HG03103 (cell line): Measurements from ENCODE around the gene DCP1A.
"Not testable (repeated sequence)": the region's sequence is repeated elsewhere in the genome, so short reads cannot be mapped to it uniquely, and the experiment has no call there.

Experiments used
- ATAC-seq: cut with Tn5 transposase; IDR thresholded peaks from one replicate; pipeline ENCODE4 v1.9.1; 2021; ENCODE audit warnings: low read depth; ENCODE audit not compliant: unreplicated experiment

DCP1A gene

DNA sequence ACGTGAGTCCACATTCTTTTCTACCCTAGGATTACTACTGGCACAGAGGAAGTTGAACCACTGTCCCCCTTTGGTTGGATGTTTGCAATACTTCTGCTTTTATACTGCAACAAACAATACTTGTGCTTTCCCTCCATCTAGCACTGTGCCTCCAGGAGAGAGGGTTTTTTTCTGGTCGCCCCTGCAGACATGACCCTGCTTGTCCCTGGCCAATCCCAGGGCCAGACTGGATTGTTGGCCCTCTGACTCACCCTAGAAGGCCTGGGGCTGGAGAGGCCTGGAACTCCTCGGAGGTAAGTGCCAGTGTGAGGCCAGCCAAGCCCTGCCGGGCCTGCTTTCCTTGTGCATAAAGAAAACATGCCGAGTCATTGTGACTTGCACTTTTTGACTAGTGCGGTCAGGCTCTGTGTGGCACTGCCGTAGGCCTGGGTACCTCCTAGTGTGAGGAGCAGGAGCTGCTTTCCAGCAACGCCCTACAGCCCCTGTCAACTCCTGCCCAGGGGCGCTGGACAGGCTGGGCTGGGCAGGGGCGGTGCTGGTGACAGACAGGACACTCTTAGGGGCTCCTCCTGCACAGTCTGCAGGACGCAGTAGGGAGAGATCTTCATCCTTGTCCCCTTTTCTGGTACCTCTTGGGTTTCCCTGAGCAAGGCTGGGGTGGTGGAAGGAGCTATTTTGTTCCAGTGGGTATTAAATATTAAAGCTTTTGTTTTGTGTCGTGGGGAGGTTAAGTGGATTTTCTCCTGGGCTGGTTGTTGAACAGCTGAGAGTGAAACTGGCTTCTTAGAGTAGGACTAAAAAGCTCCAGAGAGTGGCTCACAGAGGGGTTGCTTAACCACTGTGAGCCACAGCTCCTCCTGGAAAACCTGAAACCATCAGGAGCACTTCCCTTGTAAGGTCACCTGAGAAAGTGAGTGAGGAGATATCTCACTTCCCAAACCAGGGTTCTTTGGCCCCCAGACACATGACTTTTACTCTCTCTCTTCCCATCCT, 77.2 kb downstream of the DCP1A start:
- ATAC-seq, result no peak

DNA sequence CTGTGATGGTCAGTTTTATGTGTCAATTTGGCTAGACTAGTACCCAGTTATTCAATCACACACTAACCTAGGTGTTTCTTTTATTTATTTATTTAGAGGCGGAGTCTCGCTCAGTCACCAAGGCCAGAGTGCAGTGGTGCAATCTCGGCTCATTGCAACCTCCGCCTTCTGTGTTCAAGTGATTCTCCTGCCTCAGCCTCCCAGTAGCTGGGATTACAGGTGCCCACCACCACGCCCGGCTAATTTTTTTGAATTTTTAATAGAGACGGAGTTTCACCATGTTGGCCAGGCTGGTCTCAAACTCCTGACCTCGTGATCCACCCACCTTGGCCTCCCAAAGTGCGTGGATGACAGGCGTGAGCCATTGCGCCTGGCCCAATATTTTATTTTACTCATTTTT, 78.2 kb downstream of the DCP1A start:
- not testable (repeated sequence) for ATAC-seq

DNA sequence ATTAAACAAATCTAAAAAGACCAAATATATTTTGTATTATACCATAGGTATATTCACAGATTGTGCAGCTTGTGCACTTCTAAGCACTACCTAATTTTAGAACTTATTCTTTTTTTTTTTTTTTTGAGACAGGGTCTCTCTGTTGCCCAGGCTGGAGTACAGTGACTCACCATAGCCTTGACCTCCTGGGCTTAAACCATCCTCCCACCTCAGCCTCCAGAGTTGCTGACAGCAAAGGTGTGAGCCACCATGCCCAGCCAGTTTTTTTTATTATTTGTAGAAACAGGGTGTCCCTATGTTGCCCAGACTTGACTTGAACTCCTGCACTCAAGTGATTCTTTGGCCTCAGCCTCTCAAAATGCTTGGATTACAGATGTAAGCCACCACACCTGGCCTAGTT, 79.6 kb downstream of the DCP1A start:
- ATAC-seq, result no peak

- ATAC-seq, result no peak
Measured at GRCh38 chr3:53264718-53265117, 82.6 kb downstream of the DCP1A start.

DNA sequence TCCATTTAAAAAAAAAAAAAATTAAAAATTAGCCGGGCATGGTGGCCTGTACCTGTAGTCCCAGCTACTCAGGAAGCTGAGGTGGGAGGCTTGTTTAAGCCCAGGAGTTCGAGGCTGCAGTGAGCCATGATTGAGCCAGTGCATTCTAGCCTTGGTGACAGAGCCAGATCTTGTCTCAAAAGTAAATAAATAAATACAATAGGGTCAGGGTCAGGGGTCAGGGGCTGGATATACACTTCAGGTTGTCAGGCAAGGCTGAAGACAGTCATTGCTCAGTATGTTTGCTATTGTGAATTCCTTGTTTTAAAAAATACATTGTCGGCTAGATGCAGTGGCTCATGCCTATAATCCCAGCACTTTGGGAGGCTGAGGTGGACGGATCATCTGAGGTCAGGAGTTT, 83.4 kb downstream of the DCP1A start:
- no peak for ATAC-seq

DNA sequence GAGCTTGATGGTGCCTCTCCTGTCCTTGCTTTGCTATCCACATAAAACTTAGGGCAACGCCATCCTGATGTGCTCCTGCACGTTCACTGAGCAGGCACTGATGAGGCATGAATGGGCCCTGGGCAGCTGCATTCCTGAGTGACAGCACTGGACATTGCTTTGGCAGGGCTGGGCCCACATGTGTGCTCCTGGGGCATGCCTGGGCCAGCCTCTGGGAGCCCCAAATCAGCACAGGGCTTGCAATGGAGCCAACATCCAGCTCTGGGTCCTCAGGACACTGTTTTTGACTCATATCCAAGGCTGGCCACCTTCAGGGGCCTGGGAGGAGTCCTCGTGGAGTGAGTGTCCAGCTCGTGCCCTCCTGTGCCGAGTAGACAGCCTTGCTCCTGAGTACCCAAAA, 85.6 kb downstream of the DCP1A start:
- no peak for ATAC-seq

DNA sequence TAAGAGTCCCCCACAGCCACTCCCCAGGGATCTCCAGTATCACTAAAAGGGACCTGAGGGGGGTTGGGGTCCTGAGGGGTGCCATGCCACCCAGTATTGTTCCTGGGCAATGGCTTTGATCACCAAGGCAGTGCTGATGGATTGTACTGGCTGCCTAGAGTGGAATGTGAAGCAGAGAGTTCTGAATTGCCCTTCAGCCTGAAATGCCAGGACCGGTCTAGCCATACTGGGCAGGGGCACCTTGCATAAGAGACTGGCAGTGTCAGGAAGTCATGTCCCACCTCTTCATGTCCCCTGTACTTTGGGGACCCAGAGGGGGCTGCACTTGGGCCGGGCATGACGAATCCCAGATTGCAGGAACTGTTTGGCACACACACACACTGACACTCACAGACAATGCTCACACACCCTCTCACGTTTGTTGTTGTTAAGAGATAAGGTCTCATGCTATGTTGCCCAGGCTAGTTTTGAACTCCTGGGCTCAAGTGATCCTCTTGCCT, 87.0 kb downstream of the DCP1A start:
- no peak for ATAC-seq

- ATAC-seq, result no peak
Measured at GRCh38 chr3:53259427-53260259, 87.7 kb downstream of the DCP1A start.

DNA sequence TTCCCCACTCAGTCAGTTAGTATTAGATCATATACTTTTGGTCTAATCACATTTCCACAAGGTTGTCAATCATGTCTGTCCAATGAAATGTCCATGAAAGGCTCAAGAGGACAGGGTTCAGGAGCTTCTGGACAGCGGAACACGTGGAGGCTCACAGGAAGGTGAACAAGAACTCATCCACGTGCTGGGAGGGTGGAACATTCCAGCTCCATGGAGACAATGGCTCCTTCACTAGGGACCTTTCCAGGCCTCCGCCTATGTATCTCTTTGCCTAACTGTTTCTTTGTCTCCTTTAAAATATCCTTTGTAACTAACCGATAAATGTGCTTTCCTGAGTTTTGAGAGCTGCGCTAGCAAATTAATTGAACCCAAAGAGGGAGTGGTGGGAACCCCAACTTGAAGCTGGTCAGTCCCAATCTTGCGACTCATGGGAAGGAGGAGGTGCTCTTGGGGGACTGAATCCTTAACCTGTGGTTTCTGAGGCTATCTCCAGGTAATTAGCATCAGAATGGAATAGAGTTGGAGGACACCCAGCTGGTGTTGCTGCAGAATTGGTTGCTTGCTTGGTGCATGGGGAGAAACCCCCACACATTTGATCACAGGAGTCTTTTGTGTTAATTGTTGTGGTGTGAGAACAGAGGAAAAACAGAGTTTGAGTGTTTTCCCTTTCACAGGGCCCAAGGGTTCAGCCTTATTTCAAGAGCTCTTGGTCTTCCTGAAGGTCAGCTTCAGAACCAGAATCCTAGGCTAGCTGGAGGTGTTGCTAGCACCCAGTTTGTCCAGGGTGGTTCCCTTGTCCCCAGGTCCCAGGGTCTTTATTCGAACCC, 88.5 kb downstream of the DCP1A start:
- no peak for ATAC-seq

GRCh38 chr3:53257465-53257864, 89.9 kb downstream of the DCP1A start:
- ATAC-seq, result no peak

DNA sequence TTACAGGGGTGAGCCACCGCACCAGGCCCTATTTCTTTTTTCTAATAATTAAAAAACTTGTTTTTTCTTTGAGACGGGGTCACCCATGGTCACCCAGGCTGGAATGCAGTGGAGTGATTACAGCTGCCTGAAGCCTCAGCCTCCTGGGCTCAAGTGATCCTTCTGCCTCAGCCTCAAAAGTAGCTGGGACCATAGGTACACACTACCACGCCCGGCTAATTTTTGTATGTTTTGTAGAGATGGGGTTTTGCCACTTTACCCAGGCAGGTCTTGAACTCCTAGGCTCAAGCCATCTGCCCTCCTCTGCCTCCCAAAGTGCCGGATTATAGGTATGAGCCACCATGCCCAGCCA, 90.7 kb downstream of the DCP1A start:
- no peak for ATAC-seq

DNA sequence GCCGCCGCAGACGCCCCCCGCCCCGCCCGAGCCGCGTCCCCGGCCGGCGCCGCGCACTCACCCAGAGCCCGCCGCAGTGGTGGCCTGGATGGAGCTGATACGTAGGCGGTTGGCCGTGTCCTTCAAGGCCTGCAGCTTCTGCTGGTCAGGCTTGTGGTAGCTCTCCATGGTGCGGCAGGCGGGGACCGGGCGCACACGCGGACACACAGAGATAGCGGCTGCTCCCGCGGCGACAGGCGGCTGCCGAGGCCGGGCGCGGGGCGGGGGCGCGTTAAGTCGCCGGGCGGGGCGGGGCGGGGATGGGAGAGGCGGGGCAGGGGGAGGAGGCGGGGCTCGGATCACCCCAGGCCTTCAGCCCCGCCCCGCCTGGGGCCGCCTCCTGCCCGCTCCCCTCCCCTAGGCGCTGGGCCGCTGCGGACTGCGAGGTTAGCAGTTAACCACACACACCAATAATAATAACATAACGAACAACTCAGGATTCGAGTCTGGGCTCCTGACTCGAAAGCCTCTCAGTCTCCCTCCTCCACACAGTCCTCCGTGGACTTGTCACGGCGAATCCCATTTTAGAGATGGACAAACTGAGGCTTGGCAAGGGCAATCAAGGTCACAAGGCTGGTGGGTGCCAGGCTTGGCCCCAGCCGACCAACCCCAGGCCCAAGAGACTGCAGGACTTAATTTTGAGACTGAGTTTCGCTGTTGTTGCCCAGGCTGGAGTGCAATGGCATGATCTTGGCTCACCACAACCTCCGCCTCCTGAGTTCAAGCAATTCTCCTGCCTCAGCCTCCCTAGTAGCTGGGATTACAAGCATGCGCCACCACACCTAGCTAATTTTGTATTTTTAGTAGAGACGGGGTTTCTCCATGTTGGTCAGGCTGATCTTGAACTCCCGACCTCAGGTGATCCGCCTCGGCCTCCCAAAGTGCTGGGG, 91.3 kb downstream of the DCP1A start, which contains the start of gene TKT:
Gene TKT, minus strand, starts transcription at position 248 of the 929 bp plus-strand sequence. Its CDS starts 80 bp downstream, at position 168.
- peak; percentile 43 for ATAC-seq

DNA sequence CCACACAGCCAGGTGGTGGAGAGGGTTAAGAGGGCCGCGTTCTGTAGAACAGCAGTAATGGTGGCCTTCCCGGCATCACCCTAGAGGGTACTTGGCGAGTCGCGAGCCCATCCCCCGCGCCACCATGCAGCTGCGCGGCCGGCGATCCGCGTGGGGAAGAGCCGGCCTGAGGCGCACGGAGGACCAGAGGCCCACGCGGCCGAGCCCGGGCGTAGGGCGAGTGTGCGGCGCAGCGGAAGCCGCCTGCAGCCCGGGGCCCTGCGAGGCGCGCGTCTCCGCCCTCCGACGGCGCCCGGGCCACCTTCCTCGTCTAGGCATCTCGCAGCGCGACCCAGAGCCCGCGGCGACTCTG, 91.9 kb downstream of the DCP1A start:
- ATAC-seq, result peak; percentile 23

GRCh38 chr3:53254509-53255422, 92.6 kb downstream of the DCP1A start:
- peak; percentile 36 for ATAC-seq

DNA sequence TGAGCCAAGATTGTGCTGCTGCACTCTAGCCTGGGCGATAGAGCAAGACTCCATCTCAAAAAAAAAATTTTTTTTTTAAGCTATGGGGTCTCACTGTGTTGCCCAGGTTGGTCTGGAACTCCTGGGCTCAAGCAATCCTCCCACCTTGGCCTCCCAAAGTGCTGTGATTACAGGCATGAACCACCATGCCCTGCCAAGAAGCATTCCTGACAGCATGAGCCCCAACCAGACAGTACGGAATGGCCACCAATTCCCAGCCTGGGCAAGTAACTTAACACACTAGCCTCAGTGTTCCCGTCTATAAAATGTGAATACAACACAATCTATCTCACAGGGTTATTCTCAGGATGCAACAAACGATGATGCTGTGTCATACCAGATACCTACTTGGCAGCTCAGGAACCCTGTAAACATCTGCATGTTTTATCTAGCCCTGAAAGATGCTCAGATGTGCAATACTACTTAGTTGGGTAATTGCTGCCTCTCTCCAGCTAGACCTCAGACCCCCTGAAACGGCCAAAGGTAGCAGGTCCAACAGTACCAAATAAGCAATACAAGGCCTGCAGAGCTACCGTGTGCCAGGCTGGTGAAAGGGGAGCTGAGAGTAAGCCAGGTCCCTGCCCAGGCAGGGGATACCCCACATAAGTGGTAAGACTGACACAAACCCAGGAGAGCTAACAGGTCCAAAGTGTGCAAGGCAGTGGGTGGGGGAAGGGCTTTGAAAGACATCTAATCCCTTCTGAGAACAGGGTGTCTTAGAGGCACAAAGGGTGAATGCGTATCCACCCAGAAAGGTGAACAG, 93.4 kb downstream of the DCP1A start:
- ATAC-seq, result no peak

DNA sequence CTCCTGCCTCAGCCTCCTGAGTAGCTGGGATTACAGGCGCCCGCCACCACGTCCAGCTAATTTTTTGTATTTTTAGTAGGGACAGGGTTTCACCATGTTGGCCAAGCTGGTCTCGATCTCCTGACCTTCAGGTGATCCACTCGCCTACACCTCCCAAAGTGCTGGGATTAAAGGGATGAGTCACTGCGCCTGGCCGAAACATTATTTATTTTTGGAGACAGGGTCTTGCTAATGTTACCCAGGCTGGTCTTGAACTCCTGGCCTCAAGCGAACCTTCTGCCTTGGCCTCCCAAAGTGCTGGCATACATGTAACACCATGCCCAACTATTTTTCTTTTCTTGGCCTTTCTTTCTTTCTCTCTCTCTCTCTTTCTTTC, 94.4 kb downstream of the DCP1A start:
- ATAC-seq, result not testable (repeated sequence)

DNA sequence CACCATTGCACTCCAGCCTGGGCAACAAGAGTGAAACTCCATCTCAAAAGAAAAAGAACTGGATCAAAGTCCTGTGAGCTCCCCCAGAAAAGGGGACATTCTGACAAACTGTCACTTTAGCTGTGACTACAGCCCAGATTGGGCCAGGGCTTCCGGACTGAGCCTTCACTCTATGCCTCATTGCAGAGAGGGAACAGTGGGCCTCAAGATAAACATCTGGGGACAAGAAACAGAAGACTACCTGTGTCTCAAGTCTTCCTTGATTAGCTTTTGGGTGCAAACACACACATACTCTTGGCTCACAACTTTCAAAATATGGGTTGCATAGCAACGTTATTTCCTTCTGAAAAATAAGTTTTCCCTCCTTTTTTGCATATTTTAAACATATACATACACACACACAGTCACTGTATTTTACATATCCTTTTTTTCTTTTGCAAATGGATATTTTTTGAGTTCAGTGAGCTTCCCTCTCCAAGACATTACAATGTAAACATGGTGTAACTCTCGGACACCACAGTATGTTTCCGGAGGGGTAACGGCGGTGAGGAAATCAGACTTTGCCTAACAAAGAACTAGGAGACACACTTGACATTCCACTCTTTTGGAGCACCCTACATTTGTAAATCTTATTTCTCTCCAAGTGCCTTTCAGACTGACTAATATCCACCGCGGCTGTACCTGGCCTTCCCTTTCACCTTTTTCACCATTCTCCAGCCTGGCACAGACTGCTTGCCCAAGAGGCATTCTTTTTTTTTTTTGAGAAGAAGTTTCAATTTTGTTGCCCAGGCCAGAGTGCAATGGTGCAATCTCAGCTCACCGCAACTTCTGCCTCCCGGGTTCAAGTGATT, 95.0 kb downstream of the DCP1A start:
- ATAC-seq, result no peak
